Measurements from ENCODE around the gene SDHB.
A peak's percentile ranks its signal among the peaks of the same experiment; 100 is the strongest.

Gene SDHB

GRCh38 chr1:17011092-17011438 lies 42.8 kb downstream of the SDHB start:
- DNase-seq = no peak

GRCh38 chr1:17009706-17010105 lies 44.1 kb downstream of the SDHB start:
- DNase-seq = peak; percentile 90

GRCh38 chr1:17008208-17008855 lies 45.5 kb downstream of the SDHB start:
- no peak for DNase-seq

GRCh38 chr1:17007121-17007520 lies 46.7 kb downstream of the SDHB start:
- no peak for DNase-seq

- DNase-seq = no peak
Observed at GRCh38 chr1:17005365-17005740, 48.5 kb downstream of the SDHB start.

- DNase-seq = no peak
Observed at GRCh38 chr1:17004466-17005364, 49.1 kb downstream of the SDHB start.

GRCh38 chr1:17002524-17002902 lies 51.3 kb downstream of the SDHB start:
- no peak for DNase-seq

- no peak for DNase-seq
Observed at GRCh38 chr1:17001760-17002523, 51.9 kb downstream of the SDHB start.

- no peak for DNase-seq
Observed at GRCh38 chr1:16999863-17000262, 54.0 kb downstream of the SDHB start.

GRCh38 chr1:16998589-16998988 lies 55.2 kb downstream of the SDHB start:
- DNase-seq = no peak

GRCh38 chr1:16996845-16997244 lies 57.0 kb downstream of the SDHB start:
- DNase-seq = no peak

GRCh38 chr1:16993521-16994038 lies 60.3 kb downstream of the SDHB start:
- no peak for DNase-seq

GRCh38 chr1:16992675-16993074 lies 61.2 kb downstream of the SDHB start:
- DNase-seq = no peak

GRCh38 chr1:16992102-16992501 lies 61.7 kb downstream of the SDHB start:
- no peak for DNase-seq

GRCh38 chr1:16991571-16991970 lies 62.3 kb downstream of the SDHB start:
- DNase-seq = no peak

GRCh38 chr1:16989676-16990391 lies 64.0 kb downstream of the SDHB start:
- no peak for DNase-seq

GRCh38 chr1:16988210-16988609 lies 65.6 kb downstream of the SDHB start:
- no peak for DNase-seq

- no peak for DNase-seq
Observed at GRCh38 chr1:16986962-16987361, 66.9 kb downstream of the SDHB start.

- no peak for DNase-seq
Observed at GRCh38 chr1:16986560-16986959, 67.3 kb downstream of the SDHB start.

GRCh38 chr1:16986113-16986512 lies 67.7 kb downstream of the SDHB start:
- DNase-seq = no peak

- no peak for DNase-seq
Observed at GRCh38 chr1:16984717-16985116, 69.1 kb downstream of the SDHB start.

- DNase-seq = no peak
Observed at GRCh38 chr1:16983649-16984048, 70.2 kb downstream of the SDHB start.

GRCh38 chr1:16982902-16983301 lies 70.9 kb downstream of the SDHB start:
- DNase-seq = no peak

Measured in MV-4-11 (cell line).